ENCODE measurements around the gene APELA. TPM values are rescaled to one million over a fixed set of nuclear protein-coding genes. Genes with fewer than 3 reads are reported as not detected.

APELA gene
- total and polyA plus RNA-seq, 2 of the 4 experiments (the other 2 are of a cell fraction): not detected

GRCh38 chr4:164931551-164932324 is 54.8 kb downstream of the APELA start:
- H3K9me3 ChIP-seq (ENCODE audit: control insufficient read depth, insufficient read depth, low read length): no peaks in the 10 kb centered on the region
- BruUV-seq (replicated peaks): no TSS peak
- H3K4me3 ChIP-seq (ENCODE audit: insufficient read depth, low read depth, low read length): no peak overlapping the region
- intact Hi-C loops (cut with micrococcal nuclease) (no loop called here), in situ Hi-C loops (cut with MboI; ENCODE audit: low sequenced_read_pairs) (no loop called here), dilution Hi-C loops (cut with HindIII; ENCODE audit: low sequenced_read_pairs, unreplicated experiment) (no loop called here)
- no peak overlapping the region for H3K9ac ChIP-seq (ENCODE audit: low read depth, low read length)
- no peaks in the 10 kb centered on the region for H3K4me1 ChIP-seq (ENCODE audit: control insufficient read depth, insufficient read depth, low read length)
- H3K4me2 ChIP-seq (ENCODE audit: low read depth, low read length): no peak overlapping the region
- H4K91ac ChIP-seq (ENCODE audit: insufficient read depth, low read depth, low read length): no peak overlapping the region
- H3K56ac ChIP-seq (ENCODE audit: extremely low read depth, insufficient read depth, low read length): no peak overlapping the region
- no peak overlapping the region for H2BK20ac ChIP-seq (ENCODE audit: low read depth, low read length)
- CTCF ChIA-PET: no interaction called here
- H3K79me1 ChIP-seq (ENCODE audit: low read depth in 1 of 2, low read length in 2 of 2): no peaks in the 10 kb centered on the region
- no peak overlapping the region for H2BK5ac ChIP-seq (ENCODE audit: low read depth, low read length, poor library complexity, severe bottlenecking)
- H3K9me1 ChIP-seq (ENCODE audit: insufficient read depth, low read length): no peaks in the 10 kb centered on the region
- H3K27ac ChIP-seq (ENCODE audit: insufficient read depth, low read length): no peak overlapping the region
- TF ChIP-seq CHD1 (IDR thresholded peaks at IDR 0.05; ENCODE audit: low read depth, low read length): no peak
- no peak for TF ChIP-seq MAZ (IDR thresholded peaks at IDR 0.05; ENCODE audit: borderline replicate concordance, low read depth, low read length)
- no peak for TF ChIP-seq CEBPB (IDR thresholded peaks at IDR 0.05; ENCODE audit: low read depth, low read length)
- TF ChIP-seq ELK1 (IDR thresholded peaks at IDR 0.05; ENCODE audit: borderline replicate concordance, low read depth, low read length): no peak
- TF ChIP-seq FOS (IDR thresholded peaks at IDR 0.05; ENCODE audit: low read depth, low read length): no peak
- no peak overlapping the region for H2AK9ac ChIP-seq (replicated peaks; ENCODE audit: low read depth, low read length, poor library complexity)
- H3K23ac ChIP-seq (ENCODE audit: low read depth, low read length): no peak overlapping the region
- no peak overlapping the region for H4K5ac ChIP-seq (ENCODE audit: low read depth, low read length)
- no peak overlapping the region for H3K4ac ChIP-seq (ENCODE audit: low read depth, low read length)
- no peak overlapping the region for H2AK5ac ChIP-seq (ENCODE audit: low read depth, low read length)
- H3K27me3 ChIP-seq (ENCODE audit: control insufficient read depth, insufficient read depth, low read length): no peaks in the 10 kb centered on the region
- ATAC-seq (ENCODE audit: low read depth) (no peak; the same call in 1 of the 2 replicates), DNase-seq (no peak)
- H3K18ac ChIP-seq (ENCODE audit: low read depth, low read length): no peak overlapping the region
- H2BK120ac ChIP-seq (ENCODE audit: low read depth, low read length): no peak overlapping the region
- H4K8ac ChIP-seq (ENCODE audit: low read depth in 2 of 2, low read length in 2 of 2): no peak overlapping the region
- H3K36me3 ChIP-seq (ENCODE audit: control insufficient read depth, insufficient read depth, low read length): no peaks in the 10 kb centered on the region
- H2BK15ac ChIP-seq (ENCODE audit: low read depth, low read length): no peak overlapping the region
- H3K14ac ChIP-seq (replicated peaks; ENCODE audit: low read depth, low read length): no peak overlapping the region
- H4K20me1 ChIP-seq (ENCODE audit: insufficient read depth, low read length): no peaks in the 10 kb centered on the region
- POLR2A ChIA-PET (ENCODE audit: unreplicated experiment): no interaction called here
- H2AFZ ChIP-seq (replicated peaks; ENCODE audit: low read length, poor library complexity): no peak overlapping the region
- WGBS, 2 experiments (ENCODE audit: extremely low coverage in 2 of 2, insufficient read length in 1 of 2): no CpG with 5 or more reads among the region's 5 CpGs
